Lower leg skin (tissue), 3 donors: Measurements from ENCODE around the gene GGT5.

Source experiments
- CTCF ChIP-seq, 3 donors: fragments of 450-650 bp; IDR thresholded peaks; one replicate each; pipeline ENCODE4 v1.5.1; 2016; ENCODE audit warnings: antibody characterized with exemption in 3 of 3, mild to moderate bottlenecking in 3 of 3, moderate library complexity in 2 of 3
- POLR2A ChIP-seq, 2 donors: fragments of 450-650 bp; IDR thresholded peaks; one replicate each; pipeline ENCODE4 v1.6.1; 2016 to 2017; ENCODE audit warnings: antibody characterized with exemption in 2 of 2, mild to moderate bottlenecking in 1 of 2, moderate library complexity in 1 of 2

GRCh38 chr22:24170188-24170587 is 74.7 kb downstream of the GGT5 start:
- TF ChIP-seq CTCF (IDR thresholded peaks at IDR 0.05) (no peak), POLR2A (IDR thresholded peaks at IDR 0.05) (no peak)
